GM19193 (cell line): ENCODE measurements around the gene APLP1.
A peak's percentile ranks its signal among the peaks of the same experiment; 100 is the strongest.

Experiments used
- POLR2A ChIP-seq: IDR thresholded peaks from 4 replicates; pipeline ENCODE4 v1.6.1; 2011; ENCODE audit not compliant: insufficient read depth, insufficient read length; ENCODE audit errors: extremely low read depth

The APLP1 gene

DNA sequence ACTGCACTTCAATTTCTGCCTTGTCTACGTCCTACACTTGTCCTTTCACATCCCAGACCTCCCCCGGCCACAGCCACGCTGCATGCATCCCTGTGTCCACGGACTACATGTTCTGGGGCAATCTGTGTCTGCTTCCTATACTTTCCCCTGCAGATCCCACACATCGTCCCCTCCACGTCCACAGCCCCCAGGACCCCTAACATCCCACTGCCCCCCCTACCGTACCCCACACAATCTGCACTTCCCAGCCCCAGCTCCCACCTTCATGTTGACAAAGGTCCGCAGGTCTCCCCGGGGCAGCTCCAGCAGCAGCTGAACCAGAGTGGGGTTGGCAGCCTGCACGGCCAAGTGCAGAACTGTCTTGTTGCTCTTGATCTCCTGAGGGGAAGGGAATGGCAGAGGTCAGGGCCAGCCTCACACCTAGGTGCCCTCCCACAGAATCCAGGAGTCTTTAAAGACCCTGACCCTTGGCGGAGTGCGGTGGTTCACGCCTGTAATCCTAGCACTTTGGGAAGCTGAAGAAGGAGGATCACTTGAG, 21.8 kb downstream of the APLP1 start:
- peak; percentile 23 for TF ChIP-seq POLR2A

DNA sequence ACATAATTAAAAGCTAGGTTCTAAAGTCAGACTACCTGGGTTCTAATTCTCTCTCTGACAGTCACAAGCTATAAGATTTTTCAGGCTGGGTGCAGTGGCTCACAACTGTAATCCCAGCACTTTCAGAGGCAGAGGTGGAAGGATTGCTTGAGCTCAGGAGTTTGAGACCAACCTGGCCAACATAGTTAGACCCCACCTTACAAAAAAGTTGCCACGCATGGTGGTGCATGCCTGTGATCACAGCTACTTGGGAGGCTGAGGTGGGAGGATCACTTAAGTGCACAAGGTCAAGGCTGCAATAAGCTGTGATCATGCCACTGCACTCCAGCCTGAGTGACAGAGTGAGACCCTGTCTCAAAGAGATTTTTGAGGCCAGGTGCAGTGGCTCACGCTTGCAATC, 26.0 kb downstream of the APLP1 start:
- no peak for TF ChIP-seq POLR2A

DNA sequence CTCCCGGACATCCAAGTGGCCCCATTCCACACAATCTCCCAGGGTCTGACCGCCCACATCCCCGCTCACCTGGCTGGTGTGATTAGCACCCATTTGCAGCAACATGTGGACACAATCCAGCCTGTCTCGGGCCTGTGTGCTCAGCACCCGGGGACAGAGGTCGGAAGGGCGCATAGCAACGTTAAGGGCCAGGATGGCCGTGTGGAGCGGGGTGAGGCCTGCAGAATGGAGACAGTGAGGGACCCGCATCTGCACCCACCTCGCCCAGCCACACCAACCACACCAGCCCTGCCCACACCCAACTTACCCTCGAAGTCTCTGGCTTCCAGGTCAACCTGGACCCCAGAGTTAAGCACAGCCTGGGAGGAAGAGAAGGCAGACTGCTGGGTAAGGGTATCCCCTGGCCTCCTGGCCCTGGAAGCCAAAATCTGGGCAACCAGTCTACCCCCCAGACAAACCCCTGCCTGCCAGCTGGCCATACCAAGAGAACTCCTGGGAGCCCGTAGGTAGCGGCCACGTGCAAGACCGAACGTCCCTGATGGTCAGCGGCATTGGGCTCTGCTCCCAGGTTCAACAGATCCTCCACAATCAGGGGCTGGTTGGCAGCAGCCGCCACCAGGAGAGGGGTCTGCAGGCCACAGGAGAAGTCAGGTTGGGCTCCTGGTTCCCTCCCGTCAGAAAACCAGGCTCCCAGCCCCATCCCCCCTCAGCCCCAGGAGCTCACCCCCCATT, 27.7 kb downstream of the APLP1 start:
- TF ChIP-seq POLR2A: no peak

DNA sequence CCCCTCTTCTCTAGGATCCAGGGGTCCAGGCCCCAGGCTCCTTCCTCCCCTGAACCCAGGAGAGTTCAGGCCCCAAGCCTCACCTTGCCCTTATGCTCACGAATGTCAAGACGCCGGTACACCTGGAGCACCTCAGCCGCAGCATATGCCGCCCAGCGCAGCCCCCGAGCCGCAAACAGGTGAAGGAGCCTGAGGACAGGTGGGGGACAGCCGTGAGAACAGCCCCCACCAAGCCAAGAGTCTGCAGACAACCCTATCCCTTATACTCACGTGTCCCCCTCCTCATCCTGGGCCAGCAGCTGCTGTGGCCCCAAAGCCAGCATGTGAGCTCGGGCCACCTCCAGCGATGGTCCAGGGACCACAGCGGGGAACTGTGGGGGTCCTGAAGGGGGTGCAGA, 28.3 kb downstream of the APLP1 start:
- no peak for TF ChIP-seq POLR2A

DNA sequence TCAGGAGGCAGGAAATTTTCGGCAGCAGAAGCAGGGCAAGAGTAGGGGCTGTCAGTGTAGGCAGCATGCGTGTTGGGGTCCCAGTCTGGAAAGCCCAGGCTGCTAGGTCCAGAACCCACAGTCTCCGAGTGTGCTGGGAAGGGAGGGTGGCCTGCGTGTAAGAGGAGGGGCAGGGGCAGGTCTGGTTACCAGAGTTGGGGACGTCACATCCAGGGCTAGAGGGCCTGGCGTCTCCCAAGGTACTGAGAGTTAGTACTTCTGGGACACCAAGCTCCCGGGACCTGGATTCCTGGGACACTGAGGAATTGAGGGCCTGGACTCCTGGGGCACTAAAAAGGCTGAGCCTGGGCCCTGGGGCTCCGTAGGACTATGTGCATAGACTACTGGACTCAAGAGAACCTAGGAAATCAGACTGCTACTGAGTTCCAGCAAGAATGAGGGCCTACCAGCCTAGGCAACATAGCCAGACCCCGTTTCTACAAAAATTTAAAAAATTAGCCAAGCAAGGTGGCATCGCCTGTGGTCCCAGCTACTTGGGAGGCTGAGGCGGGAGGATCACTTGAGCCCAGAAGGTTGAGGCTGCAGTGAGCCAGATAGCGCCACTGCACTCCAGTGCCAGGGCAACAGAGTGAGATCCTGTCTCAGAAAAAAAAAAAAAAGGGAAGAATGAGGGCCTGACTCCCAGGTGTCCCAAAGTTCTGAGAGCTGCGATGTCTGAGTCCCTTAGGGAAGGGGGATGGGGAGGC, 29.5 kb downstream of the APLP1 start:
- TF ChIP-seq POLR2A: no peak

DNA sequence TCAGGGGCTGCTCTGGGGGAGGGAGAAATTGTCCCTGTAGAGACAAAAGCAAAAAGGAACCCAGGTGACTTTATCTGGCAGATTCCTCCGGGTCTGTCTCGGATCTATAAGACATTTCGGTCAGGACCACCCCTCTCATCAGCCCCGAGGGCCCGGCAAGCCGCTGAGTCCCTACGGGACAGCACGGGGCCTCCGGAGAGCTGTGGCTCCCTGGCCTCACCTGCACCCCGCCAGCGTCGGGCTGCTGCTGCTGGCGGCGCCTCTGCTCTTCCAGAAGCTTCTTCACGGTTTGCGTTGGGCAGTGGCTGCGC, 30.1 kb downstream of the APLP1 start:
- TF ChIP-seq POLR2A: no peak

DNA sequence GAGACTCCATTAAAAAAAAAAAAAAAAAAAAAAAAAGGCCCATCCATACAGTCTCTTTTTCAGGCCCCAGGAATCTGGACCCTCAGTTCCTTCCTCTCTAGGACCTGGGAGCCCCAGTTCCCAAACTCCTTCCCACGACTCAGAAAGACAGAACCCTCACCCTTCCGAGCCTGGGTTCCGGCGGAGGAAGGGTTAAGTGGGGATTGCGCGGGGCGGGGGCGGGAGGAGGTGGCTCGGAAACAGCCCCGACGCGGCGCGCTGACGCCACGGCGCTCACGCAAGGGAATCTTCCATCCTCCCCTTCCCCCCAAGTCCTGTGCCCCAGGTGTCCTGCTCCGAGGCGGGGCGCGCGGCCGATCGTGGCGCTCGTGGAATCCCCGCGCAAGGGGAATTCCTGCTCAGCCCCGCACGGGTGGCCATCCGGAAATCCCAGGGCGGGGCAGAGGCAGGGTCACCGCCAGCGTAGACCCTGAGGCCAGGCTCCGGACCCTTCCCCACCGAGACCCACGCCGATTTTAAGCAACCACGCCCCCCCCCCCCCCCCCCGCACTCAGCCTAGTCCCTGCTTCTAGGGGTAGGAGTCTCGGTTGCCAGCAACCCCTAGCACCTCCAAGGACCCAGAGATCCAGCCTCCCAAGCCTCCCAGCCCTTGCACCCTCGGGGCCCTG, 31.3 kb downstream of the APLP1 start:
- TF ChIP-seq POLR2A: no peak

DNA sequence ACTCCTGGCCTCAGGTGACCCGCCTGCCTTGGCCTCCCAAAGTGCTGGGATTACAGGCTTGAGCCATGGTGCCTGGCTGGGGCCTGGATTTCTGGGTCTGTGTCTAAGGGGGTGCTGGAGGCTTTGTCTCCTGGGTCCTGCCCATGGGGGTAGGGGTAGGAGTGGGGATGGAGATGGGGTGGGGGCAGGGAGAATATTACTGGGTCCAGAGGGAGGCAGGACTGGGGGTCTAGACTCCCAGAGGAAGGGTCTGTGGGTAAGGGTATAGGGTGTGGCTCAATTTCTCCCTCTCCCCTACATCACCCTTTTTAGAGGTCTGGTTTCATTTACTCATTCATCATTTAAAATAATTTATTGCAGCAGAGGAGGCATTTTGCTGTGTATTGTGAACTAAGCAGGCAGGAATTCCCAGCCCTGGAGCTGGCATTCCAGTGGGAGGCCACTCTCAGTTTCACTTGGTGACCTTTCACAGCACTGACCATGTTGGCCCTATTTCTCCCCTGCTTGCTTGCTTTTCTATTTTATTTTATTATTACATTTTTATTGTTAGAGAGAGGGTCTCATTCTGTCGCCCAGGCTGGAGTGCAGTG, 32.8 kb downstream of the APLP1 start:
- no peak for TF ChIP-seq POLR2A

DNA sequence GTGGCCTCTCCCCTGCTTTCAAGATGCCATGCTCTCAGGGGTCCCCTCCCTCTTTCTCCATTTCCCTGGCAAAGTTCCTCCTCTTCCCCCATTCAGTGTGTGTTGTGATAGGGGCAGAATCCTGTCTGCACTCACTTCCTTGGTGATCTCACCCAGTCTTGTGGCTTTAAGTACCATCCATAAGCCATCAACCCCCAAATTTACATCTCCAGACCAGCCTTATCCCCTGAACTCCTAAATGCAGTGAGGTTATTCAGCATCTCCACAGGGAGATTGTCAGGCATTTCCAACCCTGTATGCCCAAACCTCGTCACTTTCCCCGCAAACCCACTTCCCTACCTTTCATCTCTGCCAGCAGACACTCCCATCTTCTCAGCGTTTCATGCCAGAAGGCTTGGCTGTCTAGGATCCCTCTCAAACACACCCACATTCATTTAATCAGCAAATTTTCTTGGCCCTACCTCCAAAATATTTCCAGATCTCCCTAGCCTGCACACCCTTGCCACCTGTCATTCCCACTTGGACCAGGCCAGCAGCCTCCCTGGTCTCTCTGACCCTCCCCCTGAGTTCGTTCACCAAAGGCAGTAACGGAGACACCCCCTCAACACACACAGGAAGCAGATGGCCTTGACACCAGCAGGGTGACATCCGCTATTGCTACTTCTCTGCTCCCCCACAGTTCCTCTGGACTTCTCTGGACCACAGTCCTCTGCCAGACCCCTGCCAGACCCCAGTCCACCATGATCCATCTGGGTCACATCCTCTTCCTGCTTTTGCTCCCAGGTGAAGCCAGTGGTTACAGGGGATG, 33.7 kb downstream of the APLP1 start, which contains the start of gene HCST:
TSS of gene HCST (plus strand) at position 676 of the 808 bp plus-strand sequence. CDS start at position 741, 65 bp downstream.
- peak; percentile 48 for TF ChIP-seq POLR2A

DNA sequence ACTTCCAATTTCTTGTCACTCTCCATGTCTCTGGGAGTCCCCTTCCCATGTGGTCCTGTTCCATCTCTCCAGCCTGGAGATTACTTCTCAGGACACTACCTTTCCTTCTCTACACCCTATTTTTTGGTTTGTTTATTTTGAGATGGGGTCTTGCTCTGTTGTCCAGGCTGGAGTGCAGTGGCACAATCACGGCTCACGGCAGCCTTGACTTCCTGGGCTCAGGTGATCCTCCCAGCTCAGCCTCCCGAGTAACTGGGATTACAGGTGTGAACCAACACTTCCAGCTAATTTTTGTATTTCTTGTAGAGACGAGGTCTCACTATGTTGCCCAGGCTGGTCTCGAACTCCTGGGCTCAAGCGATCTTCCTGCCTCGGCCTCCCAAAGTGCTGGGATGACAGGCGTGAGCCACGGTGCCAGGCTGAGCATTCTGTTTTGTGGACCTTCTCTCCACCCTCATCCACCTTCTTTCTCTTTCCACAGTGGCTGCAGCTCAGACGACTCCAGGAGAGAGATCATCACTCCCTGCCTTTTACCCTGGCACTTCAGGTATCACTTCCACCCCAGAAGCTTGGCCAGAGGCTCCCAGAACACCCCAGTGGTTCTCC, 34.6 kb downstream of the APLP1 start:
- no peak for TF ChIP-seq POLR2A

DNA sequence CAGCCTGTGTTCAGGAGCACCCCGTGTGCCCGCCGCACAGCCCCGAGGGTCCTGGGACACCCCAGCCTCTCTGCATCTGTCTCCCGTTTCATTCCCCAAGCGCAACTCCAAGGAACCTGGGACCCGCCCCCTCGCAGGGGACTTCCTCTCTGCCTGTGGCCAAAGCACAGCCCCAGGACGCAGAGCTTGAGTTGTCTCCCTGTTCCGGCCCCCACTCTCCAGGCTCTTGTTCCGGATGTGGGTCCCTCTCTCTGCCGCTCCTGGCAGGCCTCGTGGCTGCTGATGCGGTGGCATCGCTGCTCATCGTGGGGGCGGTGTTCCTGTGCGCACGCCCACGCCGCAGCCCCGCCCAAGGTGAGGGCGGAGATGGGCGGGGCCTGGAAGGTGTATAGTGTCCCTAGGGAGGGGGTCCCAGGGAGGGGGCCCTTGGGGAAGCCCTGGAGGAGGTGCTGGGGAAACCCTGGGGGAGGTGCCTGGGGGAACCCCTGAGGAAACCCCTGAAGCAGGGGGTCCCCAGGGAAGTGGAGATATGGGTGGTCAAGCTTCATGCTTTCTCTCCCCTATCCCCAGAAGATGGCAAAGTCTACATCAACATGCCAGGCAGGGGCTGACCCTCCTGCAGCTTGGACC, 35.3 kb downstream of the APLP1 start:
- TF ChIP-seq POLR2A: peak; percentile 68

DNA sequence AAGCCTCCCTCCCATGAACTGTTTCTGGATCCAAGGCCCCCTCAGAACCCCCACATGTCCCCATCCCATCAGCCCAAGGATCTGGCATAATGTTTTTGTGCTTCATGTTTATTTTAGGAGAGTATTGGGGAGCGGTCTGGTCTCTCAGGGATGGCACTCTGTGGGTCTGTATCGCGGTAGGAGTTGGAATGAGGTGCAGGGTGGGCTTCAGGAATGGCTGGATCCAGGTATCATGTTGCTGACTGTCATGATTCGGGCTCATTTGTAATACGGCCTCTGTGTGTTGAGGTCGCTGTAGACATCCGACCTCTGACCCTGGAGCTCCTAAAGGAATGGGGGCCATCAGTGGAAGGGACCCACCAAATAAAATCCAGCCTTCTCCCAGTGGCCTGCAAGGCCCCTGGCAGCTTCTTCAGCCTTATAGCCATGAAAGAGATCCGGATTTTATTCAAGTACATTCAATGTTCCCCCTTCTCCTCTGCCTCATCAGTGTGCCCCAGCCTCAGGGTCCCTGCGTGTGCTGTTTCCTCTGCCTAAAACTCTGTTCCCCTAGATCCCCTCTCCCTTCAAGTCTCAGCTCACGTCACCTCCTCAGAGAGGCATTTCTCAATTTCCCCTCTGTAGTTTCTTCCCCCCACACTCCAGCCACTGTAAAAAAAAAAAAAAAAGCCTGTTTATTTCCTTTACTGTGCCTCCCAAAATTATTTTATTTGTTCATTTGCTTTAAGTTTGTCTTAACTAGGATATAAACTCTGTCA, 36.1 kb downstream of the APLP1 start:
- TF ChIP-seq POLR2A: no peak
